Heart left ventricle (tissue), 13 donors: Measurements from ENCODE around the gene PLCL1.

Experiments used
- POLR2A ChIP-seq, 2 donors: fragments of 450-650 bp; IDR thresholded peaks; one replicate each; pipeline ENCODE4 v1.6.1; 2017; ENCODE audit warnings: antibody characterized with exemption in 2 of 2, mild to moderate bottlenecking in 2 of 2, moderate library complexity in 2 of 2
- TF ChIP-seq, protein P1 (sequence below), 12 donors: fragments of 200-600 bp; sonication (generic) in 4 of 12; IDR thresholded peaks; one replicate each; pipeline versions ENCODE4 v1.5.0 to v1.8.0; 2018 to 2022; ENCODE audit warnings: antibody characterized with exemption in 12 of 12, mild to moderate bottlenecking in 5 of 12
- donor health status: ischemic (EF 13 %, LVEDD 7.1; RV severe dilation, severe dysfunction).
- donor health status: DM: no; HTN: yes; CAD: no.
- donor health status: DM: no; HTN: no; CAD: no.
- donor health status: ischemic (EF 25% LVEDD 6.9; RV normal size, moderate dysfunction).
- donor health status: ischemic (EF 25% LVEDD 5.7; RV mildly dilated, moderate dysfunction).
- donor health status: ischemic (EF 35%, LVEDD 5.7; RV mildly dilated, moderate dysfunction).
- donor health status: nonischemic (EF 11% LVEDD 7.7; RV severe dilation, severe dysfunction).
- donor health status: DM: yes; HTN: yes; CAD: no.
- donor health status: PGD.
- donor health status: ischemic (EF 29% LVEDD 5.4; RV normal size, mild dysfunction).
- donor health status: nonischemic (EF 23%, LVEDD 6.1; RV moderate dilation, normal function).

DNA sequence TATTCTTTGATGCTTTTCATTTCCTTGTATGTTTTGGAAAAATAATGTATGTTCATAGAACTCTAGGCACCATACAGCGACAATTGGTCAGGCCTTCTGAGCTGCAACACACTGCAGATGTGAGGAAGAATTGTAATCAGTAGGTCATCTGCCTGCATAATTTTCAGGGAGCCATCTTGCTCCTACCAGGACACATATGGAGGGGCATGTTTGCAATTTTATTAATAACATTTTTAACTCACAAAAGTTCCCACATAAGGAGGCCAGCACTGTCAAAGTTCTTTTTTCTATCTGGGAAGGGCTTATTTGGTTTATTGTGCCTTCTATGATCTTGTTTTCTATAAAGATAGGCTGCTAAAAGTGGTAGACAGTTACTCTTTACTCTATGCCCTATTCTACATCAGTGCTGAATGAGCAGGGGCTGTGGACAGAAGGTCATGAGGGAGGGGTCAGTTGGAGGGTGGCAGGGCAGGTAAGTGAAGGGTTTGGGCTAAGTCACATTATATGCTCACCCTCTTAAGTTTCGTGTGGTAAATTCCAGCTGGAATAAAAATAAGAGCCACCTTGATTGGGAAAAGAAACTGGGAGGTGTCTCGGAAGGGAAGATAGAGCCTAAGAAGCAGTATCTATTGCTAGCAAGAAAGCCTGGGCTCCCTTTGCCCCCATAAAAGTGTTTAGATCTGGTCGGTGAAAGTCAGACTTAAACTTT lies 126.3 kb downstream of the PLCL1 start:
- no peak for TF ChIP-seq POLR2A (IDR thresholded peaks at IDR 0.05)
- TF ChIP-seq, protein P1, sequence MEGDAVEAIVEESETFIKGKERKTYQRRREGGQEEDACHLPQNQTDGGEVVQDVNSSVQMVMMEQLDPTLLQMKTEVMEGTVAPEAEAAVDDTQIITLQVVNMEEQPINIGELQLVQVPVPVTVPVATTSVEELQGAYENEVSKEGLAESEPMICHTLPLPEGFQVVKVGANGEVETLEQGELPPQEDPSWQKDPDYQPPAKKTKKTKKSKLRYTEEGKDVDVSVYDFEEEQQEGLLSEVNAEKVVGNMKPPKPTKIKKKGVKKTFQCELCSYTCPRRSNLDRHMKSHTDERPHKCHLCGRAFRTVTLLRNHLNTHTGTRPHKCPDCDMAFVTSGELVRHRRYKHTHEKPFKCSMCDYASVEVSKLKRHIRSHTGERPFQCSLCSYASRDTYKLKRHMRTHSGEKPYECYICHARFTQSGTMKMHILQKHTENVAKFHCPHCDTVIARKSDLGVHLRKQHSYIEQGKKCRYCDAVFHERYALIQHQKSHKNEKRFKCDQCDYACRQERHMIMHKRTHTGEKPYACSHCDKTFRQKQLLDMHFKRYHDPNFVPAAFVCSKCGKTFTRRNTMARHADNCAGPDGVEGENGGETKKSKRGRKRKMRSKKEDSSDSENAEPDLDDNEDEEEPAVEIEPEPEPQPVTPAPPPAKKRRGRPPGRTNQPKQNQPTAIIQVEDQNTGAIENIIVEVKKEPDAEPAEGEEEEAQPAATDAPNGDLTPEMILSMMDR (IDR thresholded peaks at IDR 0.05): no peak
